ENCODE results near the gene HSD17B1. TPM values are rescaled to one million over a fixed set of nuclear protein-coding genes. Genes with fewer than 3 reads are reported as not detected.
"Not testable (repeated sequence)": the region's sequence is repeated elsewhere in the genome, so short reads cannot be mapped to it uniquely, and the experiment has no call there.

Gene HSD17B1
- total RNA-seq, 1 donor from 2014 or later, result 3.2 TPM

GRCh38 chr17:42547001-42547461 lies 5.7 kb upstream of the HSD17B1 start:
- DNase-seq (ENCODE audit: low spot score), result no peak

GRCh38 chr17:42547698-42548069 lies 5.0 kb upstream of the HSD17B1 start:
- DNase-seq (ENCODE audit: low spot score), result no peak

- no peak for DNase-seq (ENCODE audit: low spot score)
These were observed 4.5 kb upstream of the HSD17B1 start for GRCh38 chr17:42548070-42548837.

GRCh38 chr17:42548993-42549755 lies 3.5 kb upstream of the HSD17B1 start:
- DNase-seq (ENCODE audit: low spot score), result no peak

- DNase-seq (ENCODE audit: low spot score), result no peak
These were observed 567 bp downstream of the HSD17B1 start for GRCh38 chr17:42553161-42553818.

- DNase-seq (ENCODE audit: low spot score), result no peak
These were observed 1.1 kb downstream of the HSD17B1 start for GRCh38 chr17:42553866-42554249.

GRCh38 chr17:42554250-42555121 lies 1.8 kb downstream of the HSD17B1 start:
- peak; percentile 97 for DNase-seq (ENCODE audit: low spot score)

GRCh38 chr17:42555122-42555622 lies 2.4 kb downstream of the HSD17B1 start:
- DNase-seq (ENCODE audit: low spot score), result no peak

GRCh38 chr17:42555961-42556617 lies 3.4 kb downstream of the HSD17B1 start:
- DNase-seq (ENCODE audit: low spot score), result not testable (repeated sequence)

GRCh38 chr17:42559075-42559474 lies 6.4 kb downstream of the HSD17B1 start:
- DNase-seq (ENCODE audit: low spot score), result no peak

GRCh38 chr17:42560246-42560645 lies 7.5 kb downstream of the HSD17B1 start:
- DNase-seq (ENCODE audit: low spot score), result no peak

- DNase-seq (ENCODE audit: low spot score), result peak; percentile 97
These were observed 9.2 kb downstream of the HSD17B1 start, which contains the start of gene COASY for GRCh38 chr17:42561897-42562387. COASY (plus strand) TSS chr17:42562148; CDS start chr17:42562623, 475 bp downstream.

- no peak for DNase-seq (ENCODE audit: low spot score)
These were observed 9.8 kb downstream of the HSD17B1 start for GRCh38 chr17:42562388-42563142.

GRCh38 chr17:42563143-42563509 lies 10.4 kb downstream of the HSD17B1 start:
- DNase-seq (ENCODE audit: low spot score), result no peak

GRCh38 chr17:42563543-42563942 lies 10.8 kb downstream of the HSD17B1 start:
- DNase-seq (ENCODE audit: low spot score), result no peak

GRCh38 chr17:42563950-42564349 lies 11.2 kb downstream of the HSD17B1 start:
- no peak for DNase-seq (ENCODE audit: low spot score)

GRCh38 chr17:42564815-42565522 lies 12.2 kb downstream of the HSD17B1 start:
- DNase-seq (ENCODE audit: low spot score), result no peak

GRCh38 chr17:42565523-42566214 lies 12.9 kb downstream of the HSD17B1 start:
- no peak for DNase-seq (ENCODE audit: low spot score)

All from mesenteric fat pad (tissue), 1 donor.